ENCODE results near the gene PPP1R12C. TPM values are rescaled to one million over a fixed set of nuclear protein-coding genes. Genes with fewer than 3 reads are reported as not detected.

Gene PPP1R12C
- total and polyA plus RNA-seq, 2 experiments from 2014 or later = 16.4 to 66.9 TPM

GRCh38 chr19:55094456-55095259 lies 22.8 kb downstream of the PPP1R12C start:
- no peak overlapping the region for H3K4me3 ChIP-seq
- no peaks in the 10 kb centered on the region for H3K9me3 ChIP-seq (ENCODE audit: low read depth)
- no peak overlapping the region for H3K27ac ChIP-seq
- H3K79me2 ChIP-seq (ENCODE audit: insufficient read depth) = peaks cover 16% of the 10 kb centered on the region; the same call in 1 of the 2 replicates
- H3K36me3 ChIP-seq (ENCODE audit: low read depth) = peaks cover 8% of the 10 kb centered on the region; the same call in 1 of the 2 replicates
- 94% methylated on average over 32 of the region's 32 CpGs for WGBS, 2 experiments (ENCODE audit: low coverage in 1 of 2, low lambda C conversion rate in 2 of 2, missing lambda C conversion rate in 2 of 2)
- no peak overlapping the region for H2AFZ ChIP-seq
- H3K9me2 ChIP-seq (ENCODE audit: insufficient read depth) = no peaks in the 10 kb centered on the region
- H3K4me2 ChIP-seq (ENCODE audit: unreplicated experiment) = no peak overlapping the region
- no peak overlapping the region for H3K9ac ChIP-seq
- TF ChIP-seq EZH2phosphoT487 (IDR thresholded peaks at IDR 0.05; ENCODE audit: insufficient read depth, low read depth) = no peak
- TF ChIP-seq EZH2 (IDR thresholded peaks at IDR 0.05; ENCODE audit: insufficient read depth, poor library complexity, severe bottlenecking) = no peak
- no peak for DNase-seq
- H3K4me1 ChIP-seq (ENCODE audit: insufficient read depth) = no peaks in the 10 kb centered on the region
- in situ Hi-C loops (cut with MboI) = no loop called here
- 0 out of 2 replicates have a peak, but pooled peaks cover 3% of the 10 kb centered on the region for H3F3A ChIP-seq (ENCODE audit: insufficient read depth)
- H4K20me1 ChIP-seq (ENCODE audit: insufficient read depth) = no peaks in the 10 kb centered on the region
- H3K27me3 ChIP-seq (replicated peaks; ENCODE audit: insufficient read depth) = no peaks in the 10 kb centered on the region

GRCh38 chr19:55092423-55093318 lies 24.8 kb downstream of the PPP1R12C start:
- no peak overlapping the region for H3K4me3 ChIP-seq
- H3K27me3 ChIP-seq (replicated peaks; ENCODE audit: insufficient read depth) = no peaks in the 10 kb centered on the region
- TF ChIP-seq EZH2phosphoT487 (IDR thresholded peaks at IDR 0.05; ENCODE audit: insufficient read depth, low read depth) (no peak), EZH2 (IDR thresholded peaks at IDR 0.05; ENCODE audit: insufficient read depth, poor library complexity, severe bottlenecking) (no peak)
- 0 out of 2 replicates have a peak, but pooled peaks cover 7% of the 10 kb centered on the region for H3F3A ChIP-seq (ENCODE audit: insufficient read depth)
- peaks cover 4% of the 10 kb centered on the region; the same call in 1 of the 2 replicates for H3K4me1 ChIP-seq (ENCODE audit: insufficient read depth)
- H3K27ac ChIP-seq = no peak overlapping the region
- H3K9me2 ChIP-seq (ENCODE audit: insufficient read depth) = no peaks in the 10 kb centered on the region
- DNase-seq = no peak
- no peaks in the 10 kb centered on the region for H4K20me1 ChIP-seq (ENCODE audit: insufficient read depth)
- peaks cover 8% of the 10 kb centered on the region; the same call in 1 of the 2 replicates for H3K36me3 ChIP-seq (ENCODE audit: low read depth)
- 0 out of 2 replicates have a peak, but pooled peaks cover under 1% of the 10 kb centered on the region for H3K79me2 ChIP-seq (ENCODE audit: insufficient read depth)
- no peaks in the 10 kb centered on the region for H3K9me3 ChIP-seq (ENCODE audit: low read depth)
- in situ Hi-C loops (cut with MboI) = no loop called here
- 87 to 93% methylated on average over 21 to 47 of the region's 49 CpGs for WGBS, 2 experiments (ENCODE audit: low coverage in 1 of 2, low lambda C conversion rate in 2 of 2, missing lambda C conversion rate in 2 of 2)
- H2AFZ ChIP-seq = no peak overlapping the region
- H3K4me2 ChIP-seq (ENCODE audit: unreplicated experiment) = no peak overlapping the region
- no peak overlapping the region for H3K9ac ChIP-seq

GRCh38 chr19:55091955-55092354 lies 25.5 kb downstream of the PPP1R12C start:
- Histone ChIP-seq H3K36me3 (ENCODE audit: low read depth) (peaks cover 8% of the 10 kb centered on the region; the same call in 1 of the 2 replicates), H3K9me2 (ENCODE audit: insufficient read depth) (no peaks in the 10 kb centered on the region), H3K4me2 (ENCODE audit: unreplicated experiment) (no peak overlapping the region), H3K4me3 (no peak overlapping the region), H3K27ac (no peak overlapping the region), H2AFZ (no peak overlapping the region), H3K4me1 (ENCODE audit: insufficient read depth) (peaks cover 6% of the 10 kb centered on the region; the same call in 1 of the 2 replicates), H3K9me3 (ENCODE audit: low read depth) (no peaks in the 10 kb centered on the region), H4K20me1 (ENCODE audit: insufficient read depth) (no peaks in the 10 kb centered on the region), H3K9ac (no peak overlapping the region), H3K27me3 (replicated peaks; ENCODE audit: insufficient read depth) (no peaks in the 10 kb centered on the region), H3K79me2 (ENCODE audit: insufficient read depth) (no peaks in the 10 kb centered on the region), H3F3A (ENCODE audit: insufficient read depth) (0 out of 2 replicates have a peak, but pooled peaks cover 7% of the 10 kb centered on the region)
- in situ Hi-C loops (cut with MboI) = no loop called here
- no peak for TF ChIP-seq EZH2phosphoT487 (IDR thresholded peaks at IDR 0.05; ENCODE audit: insufficient read depth, low read depth)
- no peak for TF ChIP-seq EZH2 (IDR thresholded peaks at IDR 0.05; ENCODE audit: insufficient read depth, poor library complexity, severe bottlenecking)
- WGBS, 2 experiments (ENCODE audit: low coverage in 1 of 2, low lambda C conversion rate in 2 of 2, missing lambda C conversion rate in 2 of 2) = 87 to 95% methylated on average over 16 to 27 of the region's 27 CpGs
- no peak for DNase-seq

All from GM23248 (cell line).